HCT116 (cell line): ENCODE data around the gene ARHGEF19. TPM values are rescaled to one million over a fixed set of nuclear protein-coding genes. Genes with fewer than 3 reads are reported as not detected.

Source experiments
- ATAC-seq: fragments of 200-7000 bp; cut with Tn5 transposase; 2 replicates; pipeline ENCODE4 v1.9.1; 2020; ENCODE audit warnings: mild to moderate bottlenecking, moderate library complexity
- BruUV-seq: library from RNA; stranded (reverse); fragments of 400-500 nt; replicated peaks from 2 replicates; lab custom pipeline; 2021; lab: Mats Ljungman, UMichigan
- CTCF ChIA-PET: fragments of 300-600 bp; sonication (Branson Sonifier 250); formaldehyde crosslinking; loops from one replicate; lab custom pipeline; 2021; ENCODE audit warnings: antibody characterized with exemption; lab: Charles Lee
- POLR2A ChIA-PET: fragments of 300-600, 350-600 bp; sonication (Branson Sonifier 250); formaldehyde crosslinking; loops from one replicate; lab custom pipeline; 2021; ENCODE audit warnings: antibody characterized with exemption; lab: Charles Lee
- RAD21 ChIA-PET, 2 experiments: fragments of 300-600 bp; sonication (Branson Sonifier 250); formaldehyde crosslinking; loops; one replicate each; lab custom pipeline; 2023; ENCODE audit warnings: low total read pairs in 2 of 2; ENCODE audit not compliant: uncharacterized antibody in 2 of 2, unreplicated experiment in 2 of 2, low non-redundant PET in 1 of 2; lab: Charles Lee
- DNase-seq: peaks from one replicate; pipeline ENCODE4 v3.0.0-alpha.2; 2010; ENCODE audit warnings: low read depth, low spot score
- H2AFZ ChIP-seq: fragments of 200-600 bp; shearing (Covaris generic), sonication (generic); 2 replicates; pipeline ENCODE4 v1.6.1; 2017; ENCODE audit warnings: low read depth, mixed run types, mixed read lengths, antibody characterized with exemption, low read length; ENCODE audit not compliant: poor library complexity, severe bottlenecking
- H3K27ac ChIP-seq: 2 replicates; pipeline ENCODE4 v1.5.1; 2012; ENCODE audit warnings: low read depth, low read length
- H3K27me3 ChIP-seq: fragments of 200-600 bp; sonication (generic); 2 replicates; pipeline ENCODE4 v1.6.1; 2016; ENCODE audit warnings: mixed run types, low read length, mixed read lengths; ENCODE audit not compliant: insufficient read depth
- H3K36me3 ChIP-seq, 2 experiments: fragments of 200-500 bp in 1 of 2; fragments of 200-600 bp in 1 of 2; sonication (Bioruptor generic) in 1 of 2; sonication (generic) in 1 of 2; 2 replicates each; pipeline versions ENCODE4 v1.5.1 to v1.6.1; 2014 to 2016; ENCODE audit warnings: low read length in 2 of 2, inconsistent platforms in 1 of 2, mixed read lengths in 1 of 2, mixed run types in 1 of 2; ENCODE audit not compliant: insufficient read depth in 2 of 2, control insufficient read depth in 1 of 2
- H3K4me1 ChIP-seq, 2 experiments: fragments of 200-600 bp in 1 of 2; sonication (generic) in 1 of 2; 2 replicates each; pipeline versions ENCODE4 v1.5.1 to v1.6.1; 2012 to 2017; ENCODE audit warnings: low read length in 2 of 2, inconsistent platforms in 1 of 2, mild to moderate bottlenecking in 1 of 2, mixed read lengths in 1 of 2, mixed run types in 1 of 2, moderate library complexity in 1 of 2; ENCODE audit not compliant: insufficient read depth in 2 of 2, control insufficient read depth in 1 of 2
- H3K4me2 ChIP-seq: fragments of 200-600 bp; sonication (generic); 2 replicates; pipeline ENCODE4 v1.6.1; 2017; ENCODE audit warnings: mixed run types, low read length, mixed read lengths
- H3K4me3 ChIP-seq, 2 experiments: fragments of 200-600 bp in 1 of 2; sonication (generic) in 1 of 2; replicated peaks in 1 of 2; 2 replicates each; pipeline ENCODE4 v1.5.1; 2011 to 2016; ENCODE audit warnings: low read length in 2 of 2, control low read depth in 1 of 2, low read depth in 1 of 2, mild to moderate bottlenecking in 1 of 2, mixed read lengths in 1 of 2, mixed run types in 1 of 2
- H3K79me2 ChIP-seq: fragments of 200-600 bp; sonication (generic); 2 replicates; pipeline ENCODE4 v1.6.1; 2017; ENCODE audit warnings: mild to moderate bottlenecking, mixed run types, low read length, moderate library complexity, mixed read lengths; ENCODE audit not compliant: insufficient read depth
- H3K9ac ChIP-seq: fragments of 200-600 bp; sonication (generic); 2 replicates; pipeline ENCODE4 v1.6.1; 2016; ENCODE audit warnings: low read length, mixed read lengths
- H3K9me2 ChIP-seq: fragments of 200-600 bp; sonication (generic), shearing (Covaris generic); 2 replicates; pipeline ENCODE4 v1.6.1; 2017; ENCODE audit warnings: mixed run types, mild to moderate bottlenecking, moderate library complexity; ENCODE audit not compliant: insufficient read depth
- H3K9me3 ChIP-seq, 2 experiments: fragments of 200-500 bp in 1 of 2; fragments of 200-600 bp in 1 of 2; sonication (Bioruptor generic) in 1 of 2; sonication (generic) in 1 of 2; 2 replicates each; pipeline ENCODE4 v1.6.1; 2014 to 2017; ENCODE audit warnings: low read length in 2 of 2, mixed read lengths in 2 of 2, inconsistent platforms in 1 of 2, low read depth in 1 of 2, mild to moderate bottlenecking in 1 of 2, mixed run types in 1 of 2, moderate library complexity in 1 of 2; ENCODE audit not compliant: control insufficient read depth in 1 of 2, insufficient read depth in 1 of 2
- H4K20me1 ChIP-seq: fragments of 200-600 bp; sonication (generic), shearing (Covaris generic); 2 replicates; pipeline ENCODE4 v1.6.1; 2017; ENCODE audit warnings: mixed run types, mild to moderate bottlenecking, moderate library complexity; ENCODE audit not compliant: insufficient read depth
- ATF3 ChIP-seq: IDR thresholded peaks from 2 replicates; pipeline ENCODE4 v1.6.1; 2012
- CEBPB ChIP-seq: IDR thresholded peaks from 2 replicates; pipeline ENCODE4 v1.6.1; 2012; ENCODE audit warnings: low read depth
- CTCF ChIP-seq, 3 experiments: fragments of 200-600 bp in 1 of 3; sonication (generic) in 1 of 3; IDR thresholded peaks in 2 of 3; conservative IDR thresholded peaks in 1 of 3; 2 replicates each; pipeline ENCODE4 v1.5.1; 2012 to 2017; ENCODE audit warnings: low read depth in 2 of 3, low read length in 2 of 3, antibody characterized with exemption in 1 of 3, borderline replicate concordance in 1 of 3, control low read depth in 1 of 3, mild to moderate bottlenecking in 1 of 3, mixed read lengths in 1 of 3, mixed run types in 1 of 3, moderate library complexity in 1 of 3; ENCODE audit not compliant: insufficient read depth in 1 of 3
- EGR1 ChIP-seq: IDR thresholded peaks from 2 replicates; pipeline ENCODE4 v1.6.1; 2012; ENCODE audit warnings: low read depth
- ELF1 ChIP-seq: IDR thresholded peaks from 2 replicates; pipeline ENCODE4 v1.6.1; 2012; ENCODE audit warnings: low read depth, borderline replicate concordance
- EZH2 ChIP-seq: fragments of 200-600 bp; sonication (generic); IDR thresholded peaks from 2 replicates; pipeline ENCODE4 v1.6.1; 2017; ENCODE audit warnings: antibody characterized with exemption, mixed run types
- EZH2phosphoT487 ChIP-seq: fragments of 200-600 bp; IDR thresholded peaks from 2 replicates; pipeline ENCODE4 v1.6.1; 2018; ENCODE audit warnings: antibody characterized with exemption, borderline replicate concordance
- FOSL1 ChIP-seq: IDR thresholded peaks from 2 replicates; pipeline ENCODE4 v1.6.1; 2012; ENCODE audit warnings: low read depth
- JUND ChIP-seq: IDR thresholded peaks from 2 replicates; pipeline ENCODE4 v1.6.1; 2012
- RAD21 ChIP-seq: IDR thresholded peaks from 2 replicates; pipeline ENCODE4 v1.6.1; 2012; ENCODE audit warnings: low read depth, mild to moderate bottlenecking
- REST ChIP-seq: IDR thresholded peaks from 2 replicates; pipeline ENCODE4 v1.6.1; 2012; ENCODE audit warnings: low read depth
- SIN3A ChIP-seq: IDR thresholded peaks from 2 replicates; pipeline ENCODE4 v1.6.1; 2012; ENCODE audit warnings: low read depth
- SP1 ChIP-seq: IDR thresholded peaks from 2 replicates; pipeline ENCODE4 v1.6.1; 2012; ENCODE audit warnings: low read depth
- SRF ChIP-seq: IDR thresholded peaks from 2 replicates; pipeline ENCODE4 v1.6.1; 2012; ENCODE audit warnings: low read depth
- YY1 ChIP-seq: IDR thresholded peaks from 2 replicates; pipeline ENCODE4 v1.6.1; 2011; ENCODE audit warnings: low read length, low read depth, moderate library complexity, mild to moderate bottlenecking; ENCODE audit not compliant: insufficient replicate concordance; ENCODE audit errors: extremely low read depth
- ZBTB33 ChIP-seq: IDR thresholded peaks from 2 replicates; pipeline ENCODE4 v1.6.1; 2011; ENCODE audit warnings: mild to moderate bottlenecking, low read length, moderate library complexity; ENCODE audit not compliant: insufficient replicate concordance; ENCODE audit errors: extremely low read depth
- ZFX ChIP-seq: fragments of 450-650 bp; IDR thresholded peaks from 2 replicates; pipeline ENCODE4 v1.6.1; 2017
- ZNF274 ChIP-seq: fragments of 200-500 bp; sonication (Bioruptor generic); IDR thresholded peaks from 2 replicates; pipeline ENCODE4 v1.6.1; 2014; ENCODE audit warnings: mild to moderate bottlenecking, low read depth, low read length, inconsistent platforms
- intact Hi-C: fragments of 100-400 bp; cut with micrococcal nuclease; formaldehyde crosslinking; loops from 2 replicates; pipeline ENCODE4 v1.10.0; 2022
- total RNA-seq: library from RNA; stranded (reverse); gene quantifications from one replicate; pipeline ENCODE4 v1.2.1, GENCODE V29; 2021; ENCODE audit not compliant: unreplicated experiment
- TF ChIP-seq, protein P1 (sequence below): IDR thresholded peaks from 2 replicates; pipeline ENCODE4 v1.6.1; 2012

ARHGEF19 gene
- total RNA-seq, 1 experiment from 2014 or later: 59.7 TPM

GRCh38 chr1:16235347-16235746 is 22.9 kb upstream of the ARHGEF19 start:
- CTCF ChIA-PET: no interaction called here
- Histone ChIP-seq H3K36me3 (no peaks in the 10 kb centered on the region), H3K79me2 (no peaks in the 10 kb centered on the region; the same call in 1 of the 2 replicates), H2AFZ (no peak overlapping the region), H3K27ac (no peak overlapping the region; the same call in 1 of the 2 replicates), H3K27me3 (no peaks in the 10 kb centered on the region), H3K4me3 (no peak overlapping the region), H3K9ac (no peak overlapping the region), H3K4me1 (peaks cover 16 to 33% of the 10 kb centered on the region in 2 experiments)
- POLR2A ChIA-PET: interaction anchor here (1.7 kb wide), 1 partner anchor 18 kb away, joined by 4 read pairs; no protein-coding TSS in a partner anchor
- DNase-seq: no peak
- BruUV-seq: no TSS peak
- RAD21 ChIA-PET: no interaction called here
- TF ChIP-seq RAD21 (no peak), SIN3A (no peak), CTCF (IDR thresholded peaks at IDR 0.05 in 2 of 3, conservative IDR thresholded peaks at IDR 0.05 in 1 of 3; ENCODE audit: borderline replicate concordance in 1 of 3, insufficient read depth in 1 of 3, low read depth in 2 of 3, low read length in 2 of 3) (no peak), CEBPB (no peak), EZH2phosphoT487 (no peak), ELF1 (no peak), REST (no peak), ZNF274 (no peak), YY1 (no peak), FOSL1 (no peak), ZBTB33 (no peak), EGR1 (no peak), EZH2 (no peak), ZFX (no peak), ATF3 (no peak), SRF (no peak), JUND (no peak), SP1 (no peak)
- TF ChIP-seq, protein P1, sequence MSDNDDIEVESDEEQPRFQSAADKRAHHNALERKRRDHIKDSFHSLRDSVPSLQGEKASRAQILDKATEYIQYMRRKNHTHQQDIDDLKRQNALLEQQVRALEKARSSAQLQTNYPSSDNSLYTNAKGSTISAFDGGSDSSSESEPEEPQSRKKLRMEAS: no peak
- TF ChIP-seq, all 23 proteins: peak for 0
- Histone ChIP-seq H3K4me2 (0 out of 2 replicates have a peak overlapping the region, but pooled peaks have one; percentile 96), H4K20me1 (no peaks in the 10 kb centered on the region), H3K9me3 (no peaks in the 10 kb centered on the region), H3K9me2 (no peaks in the 10 kb centered on the region)
- no peak for ATAC-seq
- intact Hi-C loops: no loop called here
